Measurements from ENCODE around the gene SERPINF2.
"Not testable (repeated sequence)": the region's sequence is repeated elsewhere in the genome, so short reads cannot be mapped to it uniquely, and the experiment has no call there.

Gene SERPINF2

GRCh38 chr17:1796800-1797199 is 54.1 kb downstream of the SERPINF2 start:
- no peak for DNase-seq

GRCh38 chr17:1797323-1797722 is 54.7 kb downstream of the SERPINF2 start:
- no peak for DNase-seq

- not testable (repeated sequence) for DNase-seq
These were observed 55.2 kb downstream of the SERPINF2 start for GRCh38 chr17:1797846-1798245.

GRCh38 chr17:1800240-1800639 is 57.6 kb downstream of the SERPINF2 start:
- DNase-seq, result no peak

GRCh38 chr17:1800712-1801111 is 58.0 kb downstream of the SERPINF2 start:
- DNase-seq, result no peak

GRCh38 chr17:1802429-1802828 is 59.8 kb downstream of the SERPINF2 start:
- DNase-seq, result no peak

- DNase-seq, result no peak
These were observed 60.6 kb downstream of the SERPINF2 start for GRCh38 chr17:1803280-1803679.

Measured in cortex of kidney (tissue), 1 donor.